ENCODE data around the gene PLAAT5.

PLAAT5 gene

DNA sequence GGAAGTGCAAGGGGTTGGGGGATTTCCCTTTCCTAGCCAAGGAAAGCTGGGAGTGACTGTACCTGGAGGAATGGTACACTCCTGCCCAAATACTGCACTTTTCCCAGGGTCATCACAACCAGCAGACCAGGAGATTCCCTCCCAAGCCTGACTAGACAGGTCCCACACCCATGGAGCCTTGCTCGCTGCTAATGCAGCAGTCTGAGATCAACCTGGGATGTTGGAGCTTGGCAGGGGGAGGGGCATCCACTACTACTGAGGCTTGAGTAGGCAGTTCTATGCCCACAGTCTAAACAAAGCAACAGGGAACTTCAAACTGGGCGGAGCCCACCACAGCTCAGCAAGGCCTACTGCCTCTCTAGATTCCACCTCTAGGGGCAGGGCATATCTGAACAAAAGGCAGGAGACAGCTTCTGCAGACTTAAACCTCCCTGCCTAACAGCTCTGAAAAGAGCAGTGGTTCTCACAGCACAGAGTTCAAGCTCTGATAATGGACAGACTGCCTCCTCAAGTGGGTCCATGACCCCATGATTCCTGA lies 62.9 kb downstream of the PLAAT5 start:
- TF ChIP-seq, protein P1, sequence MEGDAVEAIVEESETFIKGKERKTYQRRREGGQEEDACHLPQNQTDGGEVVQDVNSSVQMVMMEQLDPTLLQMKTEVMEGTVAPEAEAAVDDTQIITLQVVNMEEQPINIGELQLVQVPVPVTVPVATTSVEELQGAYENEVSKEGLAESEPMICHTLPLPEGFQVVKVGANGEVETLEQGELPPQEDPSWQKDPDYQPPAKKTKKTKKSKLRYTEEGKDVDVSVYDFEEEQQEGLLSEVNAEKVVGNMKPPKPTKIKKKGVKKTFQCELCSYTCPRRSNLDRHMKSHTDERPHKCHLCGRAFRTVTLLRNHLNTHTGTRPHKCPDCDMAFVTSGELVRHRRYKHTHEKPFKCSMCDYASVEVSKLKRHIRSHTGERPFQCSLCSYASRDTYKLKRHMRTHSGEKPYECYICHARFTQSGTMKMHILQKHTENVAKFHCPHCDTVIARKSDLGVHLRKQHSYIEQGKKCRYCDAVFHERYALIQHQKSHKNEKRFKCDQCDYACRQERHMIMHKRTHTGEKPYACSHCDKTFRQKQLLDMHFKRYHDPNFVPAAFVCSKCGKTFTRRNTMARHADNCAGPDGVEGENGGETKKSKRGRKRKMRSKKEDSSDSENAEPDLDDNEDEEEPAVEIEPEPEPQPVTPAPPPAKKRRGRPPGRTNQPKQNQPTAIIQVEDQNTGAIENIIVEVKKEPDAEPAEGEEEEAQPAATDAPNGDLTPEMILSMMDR (conservative IDR thresholded peaks at IDR 0.05; ENCODE audit: control insufficient read depth, insufficient read depth, low read depth, low read length), result no peak
- no peak overlapping the region for H3K4me3 ChIP-seq (ENCODE audit: control insufficient read depth, low read depth, low read length)
- DNase-seq (ENCODE audit: low read depth), result no peak

DNA sequence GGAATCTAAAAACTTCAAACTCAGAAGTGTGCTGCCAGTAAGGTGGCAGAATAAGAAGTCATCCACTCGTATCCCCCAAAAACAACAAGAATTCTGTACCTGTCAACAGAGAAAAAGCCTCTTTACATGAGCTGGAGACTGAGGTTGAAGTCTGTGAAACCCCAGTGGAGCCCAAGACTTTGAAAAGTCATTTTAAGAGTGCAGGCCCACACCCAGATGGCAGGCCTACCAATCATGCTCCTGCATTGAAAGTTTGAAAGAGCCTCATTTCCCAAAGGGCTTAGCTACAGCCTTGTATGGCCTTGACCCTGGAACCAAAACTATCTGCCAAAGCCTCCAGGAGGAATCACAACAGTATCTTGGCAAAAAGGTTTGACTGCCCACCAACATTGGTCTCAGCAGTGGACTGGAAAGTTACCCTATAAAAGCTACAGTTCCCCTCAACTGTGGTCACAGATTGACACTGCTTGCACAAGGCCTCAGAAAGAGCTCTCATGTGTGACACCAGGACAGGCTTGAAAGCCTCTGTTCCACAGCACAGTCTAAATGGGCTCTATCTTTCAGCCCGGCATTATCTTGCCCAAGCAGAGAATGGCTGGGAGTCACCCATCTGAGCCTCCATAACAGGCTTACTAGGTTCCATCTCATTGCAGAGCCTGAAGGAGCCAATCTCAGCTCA lies 73.7 kb downstream of the PLAAT5 start:
- no peak overlapping the region for H3K4me3 ChIP-seq (ENCODE audit: control insufficient read depth, low read depth, low read length)
- TF ChIP-seq, protein P1 (conservative IDR thresholded peaks at IDR 0.05; ENCODE audit: control insufficient read depth, insufficient read depth, low read depth, low read length), result no peak
- DNase-seq (ENCODE audit: low read depth), result no peak

Measured in fibroblast of mammary gland (primary cell).